Central memory CD8-positive, alpha-beta T cell (primary cell): ENCODE measurements around the gene B4GALNT3.

ENCODE experiments used
- ATAC-seq: fragments of 150-1000 bp; cut with Tn5 transposase; replicated peaks from 2 replicates; pipeline ENCODE4 v1.10.0; 2022; ENCODE audit warnings: mild to moderate bottlenecking, moderate FRiP score, moderate number of reproducible peaks; ENCODE audit not compliant: poor library complexity, severe bottlenecking; ENCODE audit errors: extremely low read depth
- DNase-seq, 2 donors: peaks; one replicate each; pipeline ENCODE4 v3.0.0; 2021; ENCODE audit warnings: low spot score in 2 of 2
- H3K27ac Mint-ChIP-seq: one replicate; pipeline ENCODE4 v1.8.0; 2022; ENCODE audit warnings: low read depth, mild to moderate bottlenecking, moderate library complexity, mixed read lengths
- H3K27me3 Mint-ChIP-seq: one replicate; pipeline ENCODE4 v1.8.0; 2022; ENCODE audit warnings: mixed read lengths
- H3K36me3 Mint-ChIP-seq: one replicate; pipeline ENCODE4 v1.8.0; 2022; ENCODE audit warnings: mild to moderate bottlenecking, moderate library complexity, mixed read lengths; ENCODE audit not compliant: insufficient read depth
- H3K4me1 Mint-ChIP-seq: one replicate; pipeline ENCODE4 v1.8.0; 2022; ENCODE audit warnings: mixed read lengths
- H3K4me3 Mint-ChIP-seq: one replicate; pipeline ENCODE4 v1.8.0; 2022; ENCODE audit warnings: mild to moderate bottlenecking, moderate library complexity, mixed read lengths
- H3K9me3 Mint-ChIP-seq: one replicate; pipeline ENCODE4 v1.8.0; 2022; ENCODE audit warnings: mixed read lengths

B4GALNT3 gene

GRCh38 chr12:459050-459429 lies 699 bp upstream of the B4GALNT3 start:
- Mint-ChIP-seq H3K9me3 (no peaks in the 10 kb centered on the region), H3K4me3 (peak overlapping the region; percentile 92), H3K4me1 (peaks cover 33% of the 10 kb centered on the region), H3K27me3 (no peaks in the 10 kb centered on the region), H3K36me3 (peaks cover 4% of the 10 kb centered on the region), H3K27ac (no peak overlapping the region)
- ATAC-seq (no peak), DNase-seq (no peak)

- Mint-ChIP-seq H3K4me1 (peaks cover 42% of the 10 kb centered on the region), H3K27ac (peak overlapping the region; percentile 83), H3K4me3 (peak overlapping the region; percentile 92), H3K27me3 (no peaks in the 10 kb centered on the region), H3K36me3 (peaks cover 4% of the 10 kb centered on the region), H3K9me3 (no peaks in the 10 kb centered on the region)
- peak in 1 of 2 donors; percentile 30 for DNase-seq
- ATAC-seq: peak; percentile 77
These were observed 807 bp downstream of the B4GALNT3 start for GRCh38 chr12:460261-461230.

- no peaks in the 10 kb centered on the region for H3K27me3 Mint-ChIP-seq
- ATAC-seq: no peak
- no peak for DNase-seq
- no peaks in the 10 kb centered on the region for H3K9me3 Mint-ChIP-seq
- peak overlapping the region; percentile 92 for H3K4me3 Mint-ChIP-seq
- peaks cover 42% of the 10 kb centered on the region for H3K4me1 Mint-ChIP-seq
- H3K27ac Mint-ChIP-seq: peak overlapping the region; percentile 83
- H3K36me3 Mint-ChIP-seq: peaks cover 4% of the 10 kb centered on the region
These were observed 1.7 kb downstream of the B4GALNT3 start for GRCh38 chr12:461425-461824.

GRCh38 chr12:462936-463705 lies 3.4 kb downstream of the B4GALNT3 start:
- Mint-ChIP-seq H3K36me3 (peaks cover 4% of the 10 kb centered on the region), H3K27me3 (no peaks in the 10 kb centered on the region), H3K4me1 (peaks cover 42% of the 10 kb centered on the region), H3K4me3 (peak overlapping the region; percentile 2), H3K9me3 (no peaks in the 10 kb centered on the region), H3K27ac (no peak overlapping the region)
- peak in 1 of 2 donors; percentile 23 for DNase-seq
- ATAC-seq: peak; percentile 52

- DNase-seq (no peak), ATAC-seq (no peak)
- Mint-ChIP-seq H3K36me3 (peaks cover 4% of the 10 kb centered on the region), H3K4me1 (peaks cover 37% of the 10 kb centered on the region), H3K27me3 (no peaks in the 10 kb centered on the region), H3K9me3 (no peaks in the 10 kb centered on the region), H3K27ac (no peak overlapping the region), H3K4me3 (no peak overlapping the region)
These were observed 4.9 kb downstream of the B4GALNT3 start for GRCh38 chr12:464484-465267.

- ATAC-seq (no peak), DNase-seq (no peak)
- no peak overlapping the region for H3K27ac Mint-ChIP-seq
- H3K4me3 Mint-ChIP-seq: no peak overlapping the region
- no peaks in the 10 kb centered on the region for H3K9me3 Mint-ChIP-seq
- peaks cover 1% of the 10 kb centered on the region for H3K36me3 Mint-ChIP-seq
- H3K4me1 Mint-ChIP-seq: peaks cover 34% of the 10 kb centered on the region
- H3K27me3 Mint-ChIP-seq: no peaks in the 10 kb centered on the region
These were observed 6.3 kb downstream of the B4GALNT3 start for GRCh38 chr12:466039-466438.

GRCh38 chr12:466762-467161 lies 7.0 kb downstream of the B4GALNT3 start:
- Mint-ChIP-seq H3K4me3 (no peak overlapping the region), H3K9me3 (no peaks in the 10 kb centered on the region), H3K4me1 (peaks cover 29% of the 10 kb centered on the region), H3K27me3 (no peaks in the 10 kb centered on the region), H3K36me3 (no peaks in the 10 kb centered on the region), H3K27ac (no peak overlapping the region)
- no peak for ATAC-seq
- DNase-seq: no peak

- Mint-ChIP-seq H3K9me3 (no peaks in the 10 kb centered on the region), H3K27ac (no peak overlapping the region), H3K36me3 (no peaks in the 10 kb centered on the region), H3K27me3 (no peaks in the 10 kb centered on the region), H3K4me3 (no peak overlapping the region), H3K4me1 (peaks cover 21% of the 10 kb centered on the region)
- no peak for DNase-seq
- no peak for ATAC-seq
These were observed 7.9 kb downstream of the B4GALNT3 start for GRCh38 chr12:467591-467990.

- DNase-seq (no peak), ATAC-seq (no peak)
- Mint-ChIP-seq H3K4me1 (peaks cover 9% of the 10 kb centered on the region), H3K27me3 (peaks cover 7% of the 10 kb centered on the region), H3K9me3 (no peaks in the 10 kb centered on the region), H3K36me3 (no peaks in the 10 kb centered on the region), H3K4me3 (no peak overlapping the region), H3K27ac (no peak overlapping the region)
These were observed 9.1 kb downstream of the B4GALNT3 start for GRCh38 chr12:468671-469389.

- H3K9me3 Mint-ChIP-seq: no peaks in the 10 kb centered on the region
- H3K4me3 Mint-ChIP-seq: no peak overlapping the region
- H3K27me3 Mint-ChIP-seq: peaks cover 14% of the 10 kb centered on the region
- H3K4me1 Mint-ChIP-seq: peaks cover 1% of the 10 kb centered on the region
- H3K27ac Mint-ChIP-seq: no peak overlapping the region
- no peaks in the 10 kb centered on the region for H3K36me3 Mint-ChIP-seq
- no peak for DNase-seq
- no peak for ATAC-seq
These were observed 10.4 kb downstream of the B4GALNT3 start for GRCh38 chr12:470133-470532.

GRCh38 chr12:473198-473597 lies 13.5 kb downstream of the B4GALNT3 start:
- DNase-seq (no peak), ATAC-seq (no peak)
- H3K27me3 Mint-ChIP-seq: peaks cover 25% of the 10 kb centered on the region
- H3K36me3 Mint-ChIP-seq: no peaks in the 10 kb centered on the region
- H3K9me3 Mint-ChIP-seq: no peaks in the 10 kb centered on the region
- H3K27ac Mint-ChIP-seq: no peak overlapping the region
- no peak overlapping the region for H3K4me3 Mint-ChIP-seq
- peaks cover 8% of the 10 kb centered on the region for H3K4me1 Mint-ChIP-seq
